D721Med (cell line): ENCODE results near the gene ADAMTSL3.

ENCODE experiments used
- DNase-seq: peaks from one replicate; pipeline ENCODE4 v3.0.0; 2011; ENCODE audit warnings: low spot score; ENCODE audit not compliant: insufficient read length
- FAIRE-seq: peaks from 2 replicates; lab custom pipeline; 2011; peaks lifted over from hg19 to GRCh38; lab: Jason Lieb, UNC
- CTCF ChIP-seq: IDR thresholded peaks from 2 replicates; pipeline ENCODE4 v1.5.1; 2012; ENCODE audit warnings: mild to moderate bottlenecking, control low read depth; ENCODE audit not compliant: insufficient read depth; ENCODE audit errors: missing control alignments

Gene ADAMTSL3

DNA sequence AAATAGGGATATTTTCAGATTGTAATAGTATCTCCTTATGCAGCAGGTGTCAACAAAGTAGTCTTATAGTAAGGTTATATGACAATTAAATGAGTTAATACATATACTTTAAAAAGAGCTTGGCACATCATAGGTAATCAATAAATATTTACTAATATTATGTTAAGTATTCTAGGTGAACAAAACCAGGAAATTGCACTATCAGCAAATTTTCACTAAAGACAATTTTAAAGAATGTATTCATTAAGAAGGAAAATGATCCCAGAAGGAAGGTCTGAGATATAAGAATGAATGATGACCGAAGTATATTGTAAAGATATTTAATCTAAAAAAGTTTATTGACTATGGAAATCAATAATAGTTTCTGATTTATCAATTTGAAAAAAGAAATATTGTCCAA lies 281.9 kb downstream of the ADAMTSL3 start:
- FAIRE-seq (no peak), DNase-seq (no peak)
- no peak for TF ChIP-seq CTCF

GRCh38 chr15:83940136-83940535 lies 286.2 kb downstream of the ADAMTSL3 start:
- TF ChIP-seq CTCF = no peak
- no peak for FAIRE-seq
- no peak for DNase-seq

DNA sequence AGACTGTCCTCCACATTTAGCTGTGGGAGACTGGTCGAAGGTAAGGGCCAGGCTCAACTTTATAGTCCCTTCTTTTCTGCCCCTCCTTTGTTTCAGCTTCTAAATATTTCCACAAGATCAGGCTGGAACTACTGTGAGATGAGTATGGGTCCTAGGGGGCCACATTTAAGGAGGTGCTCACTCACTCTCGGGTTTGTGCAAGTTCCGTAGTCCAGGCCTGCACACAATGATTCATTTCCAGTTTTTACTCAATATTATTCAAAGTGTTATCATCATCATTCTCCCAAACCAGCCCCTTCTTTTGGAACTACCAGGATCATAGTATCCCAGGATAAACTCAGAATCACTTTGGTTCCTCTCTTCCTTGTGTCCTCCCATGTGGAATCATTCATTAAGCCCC lies 289.1 kb downstream of the ADAMTSL3 start:
- DNase-seq = no peak
- FAIRE-seq = no peak
- TF ChIP-seq CTCF = no peak

- no peak for TF ChIP-seq CTCF
- FAIRE-seq = no peak
- DNase-seq = no peak
Observed at GRCh38 chr15:83943849-83944404, 290.0 kb downstream of the ADAMTSL3 start.

DNA sequence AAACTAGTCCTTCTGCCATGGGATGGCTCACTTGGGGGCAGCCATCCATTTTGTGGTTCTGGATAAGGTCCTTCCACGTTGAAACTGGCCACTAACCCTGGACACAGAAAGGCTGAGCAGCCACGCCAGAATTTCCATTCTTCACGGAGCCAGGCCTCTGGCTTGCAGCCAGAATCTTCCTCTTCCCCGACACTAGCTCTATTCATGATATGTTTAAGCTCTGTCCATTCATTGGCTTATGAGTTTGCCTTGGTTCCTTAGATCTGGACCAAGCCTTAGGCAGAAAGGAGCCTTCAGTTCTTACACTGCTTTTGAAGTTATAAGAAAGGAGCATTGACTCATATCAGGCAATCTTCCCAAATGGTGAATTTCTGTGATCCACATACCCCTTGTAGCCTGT lies 293.2 kb downstream of the ADAMTSL3 start:
- TF ChIP-seq CTCF = no peak
- DNase-seq (no peak), FAIRE-seq (no peak)

DNA sequence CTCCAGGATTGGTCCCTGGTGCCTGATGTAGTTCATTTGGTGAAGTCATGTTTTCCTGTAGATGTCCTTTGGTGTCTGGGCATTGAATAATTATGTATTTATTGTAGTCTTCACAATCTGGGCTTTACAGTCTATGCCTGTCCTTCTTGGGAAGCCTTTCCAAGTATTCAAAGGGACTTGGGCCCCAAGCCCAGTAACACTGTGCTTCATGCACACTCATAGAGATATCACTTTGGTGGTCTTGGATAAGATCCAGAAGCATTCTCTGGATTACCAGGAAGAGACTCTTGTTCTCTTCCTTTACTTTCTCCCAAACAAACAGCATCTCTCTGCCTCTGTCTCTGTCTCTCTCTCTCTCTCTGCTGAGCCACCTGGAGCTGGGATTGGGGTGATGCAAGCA lies 300.6 kb downstream of the ADAMTSL3 start:
- FAIRE-seq (no peak), DNase-seq (no peak)
- TF ChIP-seq CTCF = no peak

DNA sequence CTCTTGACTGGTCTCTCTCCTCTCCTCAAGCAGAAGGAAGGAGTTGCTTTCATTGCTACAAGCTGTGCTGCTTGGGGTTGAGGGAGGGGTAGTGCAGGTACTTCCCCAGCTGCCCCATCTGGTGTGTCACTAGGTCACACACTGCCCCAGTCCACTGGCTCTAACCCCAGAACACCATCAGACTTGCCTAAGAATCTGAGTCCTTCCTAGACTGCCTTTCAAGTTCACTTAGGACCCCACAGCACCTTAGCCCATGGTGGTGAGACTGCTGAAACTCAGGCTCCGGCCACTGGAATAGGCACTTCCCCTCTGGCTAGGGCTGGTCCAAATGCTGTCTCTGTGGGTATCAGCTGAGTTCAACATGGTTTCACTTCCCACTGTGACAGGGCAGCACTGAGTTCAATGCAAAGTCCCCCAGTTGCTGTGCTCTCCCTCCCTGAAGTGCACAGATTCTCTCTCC lies 301.9 kb downstream of the ADAMTSL3 start:
- DNase-seq (no peak), FAIRE-seq (no peak)
- no peak for TF ChIP-seq CTCF
